HG03025 (cell line): ENCODE results near the gene FAM78A.
"Not testable (repeated sequence)": the region's sequence is repeated elsewhere in the genome, so short reads cannot be mapped to it uniquely, and the experiment has no call there.

Experiments used
- ATAC-seq: cut with Tn5 transposase; IDR thresholded peaks from one replicate; pipeline ENCODE4 v1.9.1; 2021; ENCODE audit warnings: mild to moderate bottlenecking, moderate library complexity; ENCODE audit not compliant: unreplicated experiment, low FRiP score

FAM78A gene

DNA sequence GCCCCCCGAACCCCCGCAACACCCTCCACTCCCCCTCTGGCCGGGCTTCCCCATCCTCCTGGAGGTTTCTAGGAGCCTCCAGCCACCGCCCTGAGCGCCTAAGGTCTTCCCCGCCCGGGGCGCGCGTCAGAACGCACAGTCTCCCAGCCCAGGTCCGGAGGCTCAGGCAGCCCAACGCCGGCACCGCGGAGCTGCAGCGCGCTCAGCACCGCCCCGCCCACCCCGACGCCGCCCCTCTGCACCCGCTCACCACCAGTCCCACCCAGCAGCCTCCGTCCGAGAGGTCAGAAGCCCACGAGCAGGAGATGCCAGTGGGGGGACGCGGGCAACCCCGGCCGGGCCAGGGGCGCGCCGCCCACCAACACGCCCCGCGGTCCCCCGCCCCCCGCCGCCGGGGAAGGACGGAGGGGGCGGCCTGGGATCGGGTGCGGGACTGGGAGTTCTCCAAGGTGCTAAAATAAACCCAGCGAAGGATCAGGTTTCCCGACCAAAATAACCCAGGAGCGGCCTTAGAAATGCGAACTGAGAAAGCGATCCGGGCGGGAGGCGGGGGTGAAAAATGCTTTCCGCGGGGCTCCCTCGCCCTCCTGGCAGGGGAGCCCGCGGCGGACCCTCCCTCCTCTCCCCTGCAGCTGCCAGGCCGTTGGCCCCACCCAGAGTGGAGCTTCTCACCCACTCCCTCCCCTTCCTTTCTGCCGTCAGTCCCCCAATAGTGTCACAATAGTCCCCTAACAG is 6.5 kb upstream of the FAM78A start:
- no peak for ATAC-seq

- no peak for ATAC-seq
These were observed 5.9 kb upstream of the FAM78A start for GRCh38 chr9:131282175-131282574.

DNA sequence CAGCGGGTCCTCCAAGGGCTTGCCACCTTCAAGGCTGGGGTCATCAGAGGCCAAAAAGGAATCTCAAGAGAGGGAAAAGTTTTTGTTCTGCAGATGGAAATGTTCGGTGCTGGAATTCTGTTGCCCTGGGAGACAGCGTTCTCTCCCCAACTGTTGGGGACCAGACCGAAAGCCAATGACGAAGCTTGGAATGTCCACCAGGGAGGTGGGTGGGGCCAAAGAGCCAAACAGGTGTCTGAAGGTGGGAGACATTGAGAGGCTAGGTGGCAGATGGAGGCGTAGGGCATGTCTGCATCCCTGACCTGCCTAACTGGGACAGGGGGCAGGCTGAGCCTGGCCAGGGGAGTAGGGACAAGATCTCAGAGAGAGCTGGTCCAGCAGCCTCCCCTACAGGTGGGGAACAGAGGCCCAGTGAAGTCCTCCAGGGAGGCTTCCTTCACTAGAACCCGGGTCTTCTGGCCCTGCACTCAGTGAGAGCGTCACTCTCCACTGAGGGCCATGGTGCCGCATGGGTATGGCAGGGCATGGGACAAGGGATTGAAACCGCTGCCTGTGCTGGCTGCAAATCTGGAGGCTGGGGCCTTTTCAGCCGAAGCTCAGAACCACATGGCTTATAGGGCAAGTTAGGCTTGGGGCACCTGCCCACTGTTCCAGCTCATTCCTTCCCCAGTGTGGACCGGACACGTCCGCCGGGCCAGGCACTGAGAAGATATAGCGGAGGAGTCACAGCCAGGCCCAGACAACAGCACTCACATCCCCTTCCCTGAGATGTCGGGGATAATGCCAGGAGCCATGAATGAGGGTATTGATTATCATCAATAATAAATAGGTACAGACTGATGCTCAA is 5.0 kb upstream of the FAM78A start:
- no peak for ATAC-seq

DNA sequence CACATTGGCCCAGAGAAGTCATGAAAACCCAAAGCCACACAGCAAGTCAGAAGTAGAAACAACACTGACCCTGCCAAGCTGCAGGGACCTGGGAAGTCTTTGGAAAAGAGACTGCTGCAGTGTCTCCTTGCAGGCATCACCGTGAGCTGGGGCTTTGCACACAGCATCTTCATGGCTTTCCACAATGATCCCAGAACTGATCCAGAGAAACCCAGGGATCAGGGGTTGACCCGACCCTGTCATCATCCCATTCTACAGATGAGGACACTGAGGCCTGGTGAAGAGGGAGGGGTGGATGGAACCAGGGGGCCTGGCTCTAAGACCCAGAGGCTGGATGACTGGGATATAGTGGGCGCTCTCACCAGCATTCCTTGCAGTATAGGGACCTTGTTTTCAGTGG is 4.3 kb upstream of the FAM78A start:
- ATAC-seq = no peak

GRCh38 chr9:131279863-131280570 is 3.7 kb upstream of the FAM78A start:
- no peak for ATAC-seq

GRCh38 chr9:131279196-131279862 is 3.0 kb upstream of the FAM78A start:
- ATAC-seq = no peak

DNA sequence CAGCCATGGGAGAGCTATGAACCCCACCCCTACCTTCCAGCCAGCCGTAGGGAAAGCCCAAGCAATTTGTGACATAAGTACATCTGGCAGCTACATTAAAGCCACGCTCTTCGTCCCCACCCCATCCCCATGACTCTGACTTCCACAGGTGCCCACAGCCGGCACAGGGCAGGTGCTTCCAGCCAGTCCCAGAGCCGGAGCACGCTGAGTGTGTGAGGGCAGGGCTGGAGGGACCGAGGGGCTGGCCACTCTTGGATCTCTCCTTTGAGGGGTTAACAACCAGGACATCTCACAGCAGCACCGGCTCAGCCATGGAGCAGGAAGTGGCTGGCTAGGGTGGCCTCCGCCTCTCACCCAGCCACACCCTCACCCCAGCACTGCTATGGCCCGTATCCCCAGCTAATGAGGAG is 2.4 kb upstream of the FAM78A start:
- ATAC-seq = no peak

- no peak for ATAC-seq
These were observed 1.8 kb upstream of the FAM78A start for GRCh38 chr9:131277910-131278701.

GRCh38 chr9:131277287-131277909 is 1.1 kb upstream of the FAM78A start:
- ATAC-seq = no peak

GRCh38 chr9:131276891-131277286 is 579 bp upstream of the FAM78A start:
- ATAC-seq = no peak

- ATAC-seq = no peak
These were observed 797 bp downstream of the FAM78A start for GRCh38 chr9:131275332-131276093.

DNA sequence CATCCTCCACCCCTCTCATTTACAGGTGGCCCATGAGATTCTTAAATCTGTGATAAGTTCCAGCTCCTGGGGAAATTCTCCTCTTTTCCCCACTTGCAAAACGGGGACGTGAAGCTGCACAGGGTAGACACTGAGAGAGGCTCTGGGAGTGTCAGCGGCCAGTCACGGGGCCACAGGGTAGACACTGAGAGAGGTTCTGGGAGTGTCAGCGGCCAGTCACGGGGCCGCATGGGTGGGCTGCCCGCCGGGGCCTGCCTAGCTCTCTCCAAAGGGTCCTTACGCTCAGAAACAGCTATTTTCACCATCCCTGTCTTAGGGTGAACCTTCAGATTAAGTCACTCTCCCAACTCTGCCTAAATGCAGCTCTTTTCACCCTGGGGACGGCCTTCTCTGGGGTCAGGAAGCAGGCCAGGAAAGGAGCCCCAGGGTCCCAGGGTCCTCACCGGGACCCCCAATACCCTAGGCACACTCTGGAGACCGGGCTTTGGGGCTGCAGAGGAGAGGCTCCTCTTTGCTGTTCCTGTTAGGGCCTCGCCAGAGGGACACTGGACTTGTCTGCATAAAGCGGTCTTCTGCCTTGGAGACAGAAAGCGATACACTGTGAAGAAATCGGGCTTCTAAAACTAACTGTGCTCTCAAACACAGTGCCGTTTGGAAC is 1.5 kb downstream of the FAM78A start:
- ATAC-seq = no peak

GRCh38 chr9:131273856-131274673 is 2.2 kb downstream of the FAM78A start:
- ATAC-seq = no peak

DNA sequence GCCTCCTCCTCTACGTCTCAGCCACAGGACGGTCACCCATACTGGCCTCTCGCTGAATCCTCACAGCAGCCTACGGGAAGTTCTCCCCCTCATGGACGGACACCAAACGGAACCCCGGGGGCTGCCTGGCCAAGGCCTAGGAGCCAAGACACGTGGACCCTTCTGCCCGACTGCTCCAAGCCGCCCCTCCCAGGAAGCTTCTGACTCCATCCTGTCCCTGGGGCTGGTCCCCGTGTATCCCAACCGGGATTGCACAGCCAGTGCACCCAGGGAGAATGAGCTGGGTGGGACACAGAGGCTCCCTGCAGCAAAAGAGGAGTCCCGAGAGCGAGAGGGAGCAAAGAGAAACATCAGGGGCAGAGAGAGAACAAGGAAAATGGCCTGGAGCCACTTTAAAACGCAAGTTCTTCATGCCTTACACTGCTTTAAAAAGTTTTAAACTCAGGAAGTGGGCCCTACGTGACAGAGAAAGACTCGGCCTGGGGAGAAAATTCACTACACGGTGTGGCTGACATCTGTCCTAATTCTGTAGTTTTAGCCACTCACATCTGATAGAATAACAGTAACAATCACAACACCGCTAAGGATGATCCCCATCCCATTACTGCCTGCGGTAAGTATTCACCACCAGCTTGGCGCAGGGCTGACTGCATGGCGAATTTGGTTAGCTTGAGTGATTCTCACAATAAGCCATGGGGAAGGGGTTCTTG is 3.0 kb downstream of the FAM78A start:
- ATAC-seq = no peak

DNA sequence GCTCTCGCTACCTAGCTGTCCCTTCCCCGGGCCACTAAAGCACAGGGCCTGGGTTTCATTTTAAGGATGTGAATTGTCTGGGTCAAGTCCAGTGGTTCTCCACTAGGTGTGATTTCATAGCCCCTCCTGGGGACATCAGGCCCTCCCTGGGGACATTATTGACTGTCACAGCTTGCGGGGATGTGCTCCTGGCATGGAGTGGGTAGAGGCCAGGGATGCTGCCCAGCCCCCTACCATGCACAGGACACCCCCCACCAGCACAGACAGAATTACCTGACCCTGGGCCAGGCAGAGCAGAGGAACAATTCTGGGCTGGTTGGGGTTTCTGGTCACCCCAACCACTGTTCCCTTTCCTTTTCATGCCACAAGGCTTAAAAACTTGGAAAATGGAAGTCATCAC is 4.1 kb downstream of the FAM78A start:
- no peak for ATAC-seq

DNA sequence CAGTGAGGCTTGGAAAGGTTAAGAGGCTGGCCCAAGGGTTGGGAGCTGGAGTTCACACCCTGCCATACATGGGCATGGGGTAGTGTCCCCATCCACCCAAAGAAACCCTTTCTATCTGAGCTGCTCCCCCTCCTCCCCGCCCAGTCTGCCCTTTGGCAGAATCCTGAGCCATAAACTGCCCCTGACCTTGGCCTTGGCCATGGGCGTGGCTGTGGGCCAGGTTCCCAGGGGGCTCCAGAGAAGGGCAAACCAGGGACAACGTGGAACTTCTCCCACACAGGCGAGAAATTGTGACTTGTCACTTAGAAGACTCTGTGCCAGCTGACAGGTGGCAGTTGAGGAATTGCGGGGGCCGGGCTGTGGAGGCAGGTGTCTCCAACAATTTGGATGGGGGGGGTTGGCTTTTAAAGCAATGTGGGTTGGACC is 4.8 kb downstream of the FAM78A start:
- ATAC-seq = no peak

- not testable (repeated sequence) for ATAC-seq
These were observed 5.4 kb downstream of the FAM78A start for GRCh38 chr9:131271016-131271273.
